ENCODE measurements around the gene CCDC74B. TPM values are rescaled to one million over a fixed set of nuclear protein-coding genes. Genes with fewer than 3 reads are reported as not detected.
"Not testable (repeated sequence)": the region's sequence is repeated elsewhere in the genome, so short reads cannot be mapped to it uniquely, and the experiment has no call there.

CCDC74B gene
- total RNA-seq, 1 experiment from 2014 or later, result 0.33 TPM

GRCh38 chr2:130166611-130167010 lies 21.7 kb upstream of the CCDC74B start:
- DNase-seq (ENCODE audit: low spot score), result not testable (repeated sequence)

- DNase-seq (ENCODE audit: low spot score), result no peak
Measured at GRCh38 chr2:130165293-130166016, 20.5 kb upstream of the CCDC74B start.

- no peak for DNase-seq (ENCODE audit: low spot score)
Measured at GRCh38 chr2:130162968-130163367, 18.1 kb upstream of the CCDC74B start.

- not testable (repeated sequence) for DNase-seq (ENCODE audit: low spot score)
Measured at GRCh38 chr2:130162486-130162885, 17.6 kb upstream of the CCDC74B start.

GRCh38 chr2:130160838-130161705 lies 16.2 kb upstream of the CCDC74B start:
- DNase-seq (ENCODE audit: low spot score), result not testable (repeated sequence)

GRCh38 chr2:130160131-130160530 lies 15.2 kb upstream of the CCDC74B start:
- no peak for DNase-seq (ENCODE audit: low spot score)

GRCh38 chr2:130159376-130159775 lies 14.5 kb upstream of the CCDC74B start:
- not testable (repeated sequence) for DNase-seq (ENCODE audit: low spot score)

GRCh38 chr2:130158631-130159030 lies 13.7 kb upstream of the CCDC74B start:
- DNase-seq (ENCODE audit: low spot score), result no peak

GRCh38 chr2:130157825-130158514 lies 13.1 kb upstream of the CCDC74B start:
- DNase-seq (ENCODE audit: low spot score), result not testable (repeated sequence)

GRCh38 chr2:130157354-130157753 lies 12.4 kb upstream of the CCDC74B start:
- DNase-seq (ENCODE audit: low spot score), result not testable (repeated sequence)

- DNase-seq (ENCODE audit: low spot score), result no peak
Measured at GRCh38 chr2:130156624-130157004, 11.7 kb upstream of the CCDC74B start.

GRCh38 chr2:130155956-130156623 lies 11.2 kb upstream of the CCDC74B start:
- peak; percentile 78 for DNase-seq (ENCODE audit: low spot score)

- no peak for DNase-seq (ENCODE audit: low spot score)
Measured at GRCh38 chr2:130154773-130155765, 10.2 kb upstream of the CCDC74B start.

- DNase-seq (ENCODE audit: low spot score), result not testable (repeated sequence)
Measured at GRCh38 chr2:130154423-130154770, 9.5 kb upstream of the CCDC74B start.

- not testable (repeated sequence) for DNase-seq (ENCODE audit: low spot score)
Measured at GRCh38 chr2:130153721-130154422, 9.0 kb upstream of the CCDC74B start.

- DNase-seq (ENCODE audit: low spot score), result no peak
Measured at GRCh38 chr2:130152816-130153595, 8.1 kb upstream of the CCDC74B start.

GRCh38 chr2:130152136-130152815 lies 7.4 kb upstream of the CCDC74B start:
- DNase-seq (ENCODE audit: low spot score), result not testable (repeated sequence)

GRCh38 chr2:130151145-130151512 lies 6.2 kb upstream of the CCDC74B start:
- DNase-seq (ENCODE audit: low spot score), result not testable (repeated sequence)
